ENCODE results near the gene TIMM22.
"Not testable (repeated sequence)": the region's sequence is repeated elsewhere in the genome, so short reads cannot be mapped to it uniquely, and the experiment has no call there.

TIMM22 gene

DNA sequence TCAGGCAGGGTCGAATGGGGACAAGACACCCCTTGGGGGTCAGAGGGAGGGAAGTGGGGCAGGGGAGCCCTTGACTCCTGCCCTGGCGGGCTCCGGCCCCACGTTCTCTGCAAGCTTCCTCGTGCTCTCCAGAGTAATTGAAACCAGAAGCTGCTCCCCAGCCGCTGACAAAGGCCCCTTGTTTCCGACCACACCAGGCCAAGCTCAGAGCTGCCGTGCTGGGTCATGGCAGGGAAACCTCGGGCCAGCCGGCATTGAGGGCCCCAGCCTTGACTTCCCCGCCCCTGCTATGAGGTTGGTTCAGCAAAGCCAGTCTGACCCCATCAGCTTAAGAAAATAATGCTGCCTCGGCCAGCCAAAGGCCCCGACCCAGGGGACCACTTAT is 43.3 kb downstream of the TIMM22 start:
- DNase-seq, result no peak

DNA sequence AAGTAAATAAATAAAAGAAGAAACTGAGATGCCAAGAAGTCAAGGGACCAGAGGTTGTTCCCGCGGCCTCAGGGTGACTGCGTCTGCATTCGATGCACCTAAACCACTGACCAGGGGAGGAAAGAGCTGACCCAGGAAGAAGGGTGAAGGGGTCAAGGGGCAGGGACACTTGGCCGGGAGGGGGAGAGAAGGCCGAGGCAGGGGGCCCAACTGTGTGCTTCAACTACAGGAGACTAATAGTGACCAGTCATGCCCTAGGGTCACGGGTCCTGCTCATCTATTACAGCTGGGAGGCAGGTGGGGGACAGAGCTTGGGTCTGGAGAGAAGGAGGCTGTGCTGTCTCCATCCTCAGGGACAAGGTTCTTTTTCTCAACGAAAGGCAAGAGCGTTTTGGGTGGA is 44.8 kb downstream of the TIMM22 start:
- no peak for DNase-seq

DNA sequence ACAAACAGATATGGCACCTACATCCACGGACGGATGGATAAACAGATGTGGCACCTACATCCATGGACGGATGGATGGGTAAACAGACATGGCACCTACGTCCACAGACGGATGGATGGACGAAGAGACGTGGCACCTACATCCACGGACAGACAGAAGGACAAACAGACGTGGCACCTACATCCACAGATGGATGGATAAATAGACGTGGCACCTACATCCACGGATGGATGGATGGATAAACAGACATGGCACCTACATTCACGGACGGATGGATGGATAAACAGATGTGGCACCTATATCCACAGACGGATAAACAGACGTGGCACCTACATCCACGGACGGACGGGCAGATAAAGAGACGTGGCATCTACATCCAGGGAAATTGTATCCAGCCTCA is 45.6 kb downstream of the TIMM22 start:
- no peak for DNase-seq

DNA sequence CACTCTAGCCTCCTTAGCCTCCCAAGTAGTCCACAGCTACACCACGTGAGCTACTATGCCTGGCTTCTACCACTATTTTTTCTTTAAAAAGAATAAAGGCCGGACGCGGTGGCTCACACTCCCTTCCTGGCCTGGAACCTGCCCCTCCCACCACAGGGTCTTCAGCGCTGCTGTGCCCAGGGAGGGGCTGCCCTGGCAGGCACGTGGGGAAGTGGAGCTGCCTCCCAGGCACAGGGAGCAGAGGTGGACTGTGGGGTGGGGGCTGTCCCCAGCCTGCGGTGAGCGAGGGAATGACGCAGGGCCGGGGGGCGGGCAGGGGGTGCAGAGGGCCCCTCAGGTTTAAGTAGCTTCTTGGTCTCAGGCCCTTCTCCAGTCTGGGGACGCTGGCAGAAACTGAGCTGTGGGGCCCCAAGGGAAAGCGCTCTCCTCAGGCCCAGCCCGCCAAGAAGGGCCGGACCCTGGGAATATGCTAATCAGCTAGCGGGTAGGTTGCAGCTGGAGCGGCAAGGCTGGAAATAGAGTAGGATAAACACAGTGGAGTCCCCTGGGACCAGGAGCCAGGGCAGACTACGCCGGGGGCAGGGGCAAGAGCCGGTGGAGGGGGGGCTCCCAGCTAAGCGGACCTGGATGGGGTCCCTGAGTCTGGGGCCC is 46.8 kb downstream of the TIMM22 start:
- DNase-seq, result no peak

DNA sequence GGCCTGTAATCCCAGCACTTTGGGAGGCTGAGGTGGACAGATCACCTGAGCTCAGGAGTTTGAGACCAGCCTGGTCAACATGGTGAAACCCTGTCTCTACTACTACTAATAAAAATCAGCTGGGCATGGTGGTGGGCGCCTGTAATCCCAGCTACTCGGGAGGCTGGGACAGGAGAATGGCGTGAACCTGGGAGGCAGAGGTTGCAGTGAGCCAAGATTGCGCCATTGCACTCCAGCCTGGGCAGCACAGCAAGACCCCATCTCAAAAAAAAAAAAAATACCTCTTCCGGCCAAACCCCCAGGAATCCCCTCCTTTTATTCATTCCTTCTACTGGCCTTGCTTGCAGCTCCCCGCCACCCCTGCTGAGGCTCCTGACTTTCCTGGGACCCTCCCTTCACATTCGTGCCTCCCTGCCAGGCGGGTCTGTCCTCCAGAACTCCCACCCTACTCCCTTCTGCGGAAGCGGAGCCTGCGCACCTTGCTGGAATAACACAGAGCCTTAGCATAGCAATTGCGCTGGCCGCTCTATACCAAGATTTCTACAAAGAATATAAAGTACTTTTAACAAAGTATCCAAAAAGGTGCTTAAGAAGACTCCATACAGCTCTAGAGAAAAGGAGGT is 47.6 kb downstream of the TIMM22 start:
- not testable (repeated sequence) for DNase-seq

DNA sequence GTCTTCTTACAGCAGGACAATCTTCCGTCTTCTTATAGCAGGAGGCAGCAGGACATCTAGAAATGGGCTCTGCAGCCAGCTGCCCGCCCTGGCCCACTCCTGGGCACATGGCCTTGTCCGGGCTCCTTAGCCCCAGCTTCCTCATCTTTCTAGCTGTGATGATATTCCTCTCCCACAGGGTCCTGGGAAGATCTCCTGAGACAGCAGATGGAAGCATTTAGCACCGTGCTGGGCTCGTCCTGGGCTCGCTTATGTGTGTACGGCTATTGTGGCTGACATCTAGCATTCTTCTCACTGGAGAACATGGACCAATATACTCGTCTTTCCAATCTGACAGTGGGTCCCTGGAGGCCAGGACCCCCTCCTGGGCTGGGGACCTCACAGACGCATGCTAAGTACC is 48.5 kb downstream of the TIMM22 start:
- DNase-seq, result no peak

DNA sequence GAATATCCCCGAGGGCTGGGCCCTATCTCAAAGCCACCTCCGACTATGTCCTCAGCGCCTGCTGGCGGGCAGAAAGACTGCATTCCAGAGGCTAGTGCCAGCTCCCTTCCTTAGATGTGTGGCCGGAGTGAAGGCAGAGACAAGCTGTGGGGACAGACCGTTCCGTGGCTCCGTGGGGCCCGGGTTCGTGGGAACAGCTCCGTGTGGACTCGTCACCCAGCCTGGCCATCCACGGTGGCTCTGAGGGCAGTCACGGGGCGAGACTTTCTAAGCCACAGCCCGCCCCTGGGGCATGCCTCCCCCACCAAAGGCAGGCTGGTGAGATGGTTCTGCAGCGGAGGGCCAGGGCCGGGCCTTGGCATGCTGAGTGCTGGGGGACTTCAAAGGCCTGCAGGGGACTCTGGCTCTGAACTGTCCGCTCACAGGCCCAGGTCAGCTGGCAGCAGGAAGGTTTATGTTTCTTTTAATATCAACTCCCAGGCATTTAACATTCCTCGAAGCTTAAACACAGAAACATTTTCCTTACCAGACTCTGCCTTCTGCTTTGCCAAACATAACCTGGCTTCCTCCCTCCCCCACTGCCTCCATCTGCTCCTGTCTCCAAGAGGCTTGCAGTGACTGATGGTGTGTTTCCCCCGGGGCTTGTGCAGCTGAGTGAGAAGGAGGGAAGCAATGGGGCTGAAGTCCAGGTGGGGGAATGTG is 50.4 kb downstream of the TIMM22 start:
- DNase-seq, result no peak

DNA sequence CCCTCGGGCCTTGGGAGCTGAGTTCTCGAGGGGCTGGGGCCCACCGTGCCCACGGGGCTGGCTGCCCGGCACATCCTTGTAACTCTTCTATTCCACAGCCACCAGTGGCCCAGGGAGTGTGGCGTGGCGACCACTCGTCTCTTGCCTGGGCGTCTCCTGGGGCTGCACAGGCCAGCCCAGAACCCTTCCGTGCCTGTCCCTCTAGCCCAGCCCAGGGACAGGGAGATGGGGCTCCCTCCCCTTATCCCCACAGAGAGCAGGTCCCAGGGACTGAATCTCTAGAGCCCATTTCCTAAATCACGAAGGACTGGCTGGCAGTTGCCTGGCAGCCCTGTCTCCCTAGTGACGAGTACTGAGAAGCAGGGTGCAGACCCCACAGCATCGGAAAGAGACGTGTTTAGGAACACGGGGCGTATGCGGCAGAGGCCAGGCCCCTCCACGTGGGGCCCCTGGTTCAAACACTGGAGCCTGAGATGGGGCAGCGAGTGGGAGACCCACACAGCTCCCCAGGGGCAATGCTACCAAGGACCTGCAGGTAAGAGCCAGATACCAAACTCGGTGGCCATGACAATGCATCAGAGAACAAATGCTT is 51.0 kb downstream of the TIMM22 start:
- no peak for DNase-seq

DNA sequence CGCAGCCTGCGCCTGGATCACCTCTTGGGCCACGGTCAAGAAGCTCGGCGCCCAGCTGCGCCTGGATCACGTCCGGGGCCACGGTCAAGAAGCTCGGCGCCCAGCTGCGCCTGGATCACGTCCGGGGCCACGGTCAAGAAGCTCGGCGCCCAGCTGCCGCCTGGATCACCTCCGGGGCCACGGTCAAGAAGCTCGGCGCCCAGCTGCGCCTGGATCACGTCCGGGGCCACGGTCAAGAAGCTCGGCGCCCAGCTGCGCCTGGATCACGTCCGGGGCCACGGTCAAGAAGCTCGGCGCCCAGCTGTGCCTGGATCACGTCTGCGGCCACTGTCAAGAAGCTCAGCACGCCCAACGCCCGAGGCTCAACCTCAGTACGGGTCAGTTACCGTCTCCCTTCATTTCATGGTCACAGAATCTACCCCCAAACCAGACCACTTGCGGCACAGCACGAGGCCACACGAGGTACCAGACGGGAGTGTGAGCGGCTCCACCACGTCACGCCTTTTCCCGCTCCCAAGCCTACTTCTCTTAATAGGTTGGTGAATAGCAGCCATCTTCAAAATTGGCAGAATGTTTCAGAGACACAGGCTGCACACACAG is 51.7 kb downstream of the TIMM22 start:
- not testable (repeated sequence) for DNase-seq

DNA sequence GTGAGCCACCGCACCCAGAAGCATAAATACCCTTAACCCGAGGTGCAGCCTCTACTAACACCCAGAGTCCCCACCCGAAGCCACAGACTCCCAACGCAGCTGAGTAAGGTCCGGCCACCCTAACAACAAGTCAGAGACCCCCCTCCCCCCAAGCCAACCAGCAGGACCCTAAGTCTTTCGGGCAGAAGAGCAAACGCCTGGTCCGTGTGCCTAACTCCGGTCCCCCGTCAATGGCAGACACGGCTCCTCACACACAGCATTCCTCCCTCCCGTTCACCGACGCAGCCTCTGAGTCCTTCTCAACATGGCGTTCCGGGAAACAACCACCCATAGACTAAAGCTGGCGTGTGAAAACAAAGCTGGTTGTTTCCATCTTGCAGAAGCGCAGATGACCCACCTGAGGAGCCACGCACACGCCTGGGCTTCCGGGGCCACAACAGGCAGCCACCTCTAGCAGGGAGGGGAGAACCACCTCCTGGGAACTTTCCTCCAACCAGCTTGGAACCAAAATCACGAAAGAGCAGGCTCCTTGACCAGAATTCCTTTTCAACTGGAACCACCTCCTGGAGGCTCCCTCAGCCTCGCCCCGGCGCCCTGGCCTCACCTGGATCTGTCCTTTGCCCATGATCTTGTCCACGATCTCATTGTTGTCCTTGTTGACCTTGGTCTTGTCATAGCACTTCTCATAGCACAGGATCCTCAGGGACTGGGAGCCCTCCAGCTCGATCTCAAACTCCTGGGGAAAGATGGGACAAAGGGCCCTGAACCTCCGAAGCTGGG is 52.7 kb downstream of the TIMM22 start:
- DNase-seq, result no peak

DNA sequence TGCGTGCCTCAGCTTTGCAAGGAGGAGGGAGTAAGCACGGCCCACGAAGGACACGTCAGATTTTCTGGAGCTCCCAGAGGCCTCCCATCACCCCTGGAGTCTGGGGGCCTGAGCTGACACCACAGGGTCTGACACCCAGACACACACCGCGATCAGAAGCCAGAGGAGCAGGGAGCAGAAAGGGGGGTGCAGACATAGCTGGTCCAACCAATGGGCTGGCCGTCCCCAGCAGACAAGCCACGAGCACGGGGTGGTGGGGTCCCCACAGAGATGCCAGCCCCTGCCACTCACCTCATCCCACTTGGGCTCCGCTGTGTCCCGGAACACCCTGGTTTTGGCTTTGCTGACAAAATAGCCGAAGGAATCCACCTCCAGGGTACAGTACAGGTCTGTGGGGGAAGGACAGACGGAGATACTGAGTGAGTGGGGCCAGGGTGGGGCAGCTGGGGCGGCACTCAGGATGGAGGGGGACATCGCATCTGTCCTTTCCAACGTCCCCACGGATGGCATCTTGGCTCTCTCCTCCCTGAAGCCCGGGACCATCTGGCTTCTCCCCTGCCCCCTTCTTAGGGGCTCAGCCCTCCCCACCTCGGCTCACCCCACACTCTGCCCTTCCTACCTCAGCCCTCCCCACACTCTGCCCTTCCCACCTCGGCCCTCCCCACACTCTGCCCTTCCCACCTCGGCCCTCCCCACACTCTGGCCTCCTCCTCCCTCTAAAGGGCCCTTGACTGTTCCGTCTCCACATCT is 53.5 kb downstream of the TIMM22 start:
- no peak for DNase-seq

DNA sequence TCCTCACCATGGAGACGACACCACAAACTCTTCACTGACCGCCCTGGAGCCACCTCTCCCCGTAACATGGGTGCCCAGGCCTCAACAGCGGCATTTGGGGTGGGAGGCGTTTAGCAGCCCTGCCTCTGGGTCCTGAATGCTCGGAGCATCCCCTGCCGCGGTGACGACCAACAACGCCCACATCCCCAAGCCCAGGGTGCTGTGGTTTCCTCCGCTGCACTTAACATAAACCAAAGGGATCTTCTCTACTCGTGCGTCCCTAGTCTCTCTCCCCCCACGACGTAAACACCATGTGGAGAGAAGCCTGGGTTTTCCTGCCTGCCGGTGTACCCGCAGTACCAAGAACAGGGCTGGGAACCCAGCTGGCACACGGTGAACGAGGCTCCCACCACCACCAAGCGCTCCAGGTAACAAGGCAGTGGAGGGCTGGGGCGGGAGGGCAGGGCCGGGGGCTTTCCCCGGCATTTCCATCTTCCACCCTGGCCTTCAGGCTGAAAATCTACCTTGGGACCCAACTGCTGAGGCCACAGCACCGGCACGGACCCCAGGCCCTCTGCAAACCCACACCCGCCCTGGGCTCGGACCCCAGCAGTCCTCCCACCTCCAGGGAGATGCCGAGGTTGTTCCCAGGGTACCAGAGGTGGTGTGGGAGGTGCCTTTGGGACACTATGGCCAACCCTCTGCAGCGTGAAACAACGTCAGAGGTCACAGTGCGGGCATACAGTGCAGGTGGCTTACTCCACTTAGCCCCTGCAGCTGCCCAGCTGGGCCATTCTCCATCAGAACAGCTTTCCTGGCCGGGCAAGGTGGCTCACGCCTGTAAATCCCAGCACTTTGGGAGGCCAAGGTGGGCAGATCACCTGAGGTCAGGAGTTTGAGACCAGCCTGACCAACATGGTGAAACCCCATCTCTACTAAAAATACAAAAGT is 54.3 kb downstream of the TIMM22 start:
- no peak for DNase-seq
